ENCODE measurements around the gene EEPD1.
A peak's percentile ranks its signal among the peaks of the same experiment; 100 is the strongest.
"Not testable (repeated sequence)": the region's sequence is repeated elsewhere in the genome, so short reads cannot be mapped to it uniquely, and the experiment has no call there.

EEPD1 gene

GRCh38 chr7:36117203-36117840 lies 35.7 kb upstream of the EEPD1 start:
- Histone ChIP-seq H3K9ac (ENCODE audit: low read length) (no peak overlapping the region), H3K4me3 (ENCODE audit: low read length) (no peak overlapping the region), H3K4me1 (ENCODE audit: control insufficient read depth, insufficient read depth, low read length) (peaks cover 42% of the 10 kb centered on the region), H3K27me3 (ENCODE audit: control insufficient read depth, insufficient read depth, low read length) (no peaks in the 10 kb centered on the region), H3K9me3 (ENCODE audit: control insufficient read depth, low read length) (no peaks in the 10 kb centered on the region), H3K36me3 (ENCODE audit: control insufficient read depth, insufficient read depth, low read length) (no peaks in the 10 kb centered on the region)

GRCh38 chr7:36118344-36118743 lies 34.7 kb upstream of the EEPD1 start:
- Histone ChIP-seq H3K36me3 (ENCODE audit: control insufficient read depth, insufficient read depth, low read length) (no peaks in the 10 kb centered on the region), H3K27me3 (ENCODE audit: control insufficient read depth, insufficient read depth, low read length) (no peaks in the 10 kb centered on the region), H3K9me3 (ENCODE audit: control insufficient read depth, low read length) (no peaks in the 10 kb centered on the region), H3K4me1 (ENCODE audit: control insufficient read depth, insufficient read depth, low read length) (peaks cover 42% of the 10 kb centered on the region), H3K4me3 (ENCODE audit: low read length) (no peak overlapping the region), H3K9ac (ENCODE audit: low read length) (no peak overlapping the region)

DNA sequence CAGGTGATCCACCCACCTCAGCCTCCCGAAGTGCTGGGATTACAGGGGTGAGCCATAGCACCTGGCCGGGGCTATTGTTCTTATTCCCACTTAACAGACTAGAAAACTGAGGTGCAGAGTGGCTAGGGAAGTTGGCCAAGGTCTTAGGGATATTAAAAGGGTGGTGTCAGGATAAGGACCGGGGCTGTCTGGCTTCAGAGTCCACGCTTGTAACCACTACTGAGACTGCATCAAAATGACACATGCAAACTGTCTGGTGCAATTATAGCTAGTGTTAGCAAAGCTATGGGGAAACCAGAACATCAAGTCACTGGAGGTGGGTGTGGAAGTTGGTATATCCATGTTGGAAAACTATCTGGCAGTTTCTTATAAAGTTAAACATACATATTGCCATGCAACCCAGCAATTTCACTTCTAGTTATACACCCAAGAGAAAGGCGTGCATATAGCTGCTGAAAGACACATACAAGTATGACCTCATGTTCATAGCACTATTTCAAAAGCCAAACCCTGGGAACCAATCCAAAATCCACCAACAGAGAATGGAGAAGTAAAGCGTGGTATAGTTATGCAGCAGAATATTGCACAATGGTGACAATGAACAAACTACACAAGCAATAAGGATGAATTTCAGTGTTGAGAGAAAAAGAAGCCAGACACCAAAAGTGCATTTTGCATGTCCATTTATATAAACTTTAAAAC lies 33.9 kb upstream of the EEPD1 start:
- no peak overlapping the region for H3K4me3 ChIP-seq (ENCODE audit: low read length)
- no peak overlapping the region for H3K9ac ChIP-seq (ENCODE audit: low read length)
- peaks cover 42% of the 10 kb centered on the region for H3K4me1 ChIP-seq (ENCODE audit: control insufficient read depth, insufficient read depth, low read length)
- H3K36me3 ChIP-seq (ENCODE audit: control insufficient read depth, insufficient read depth, low read length), result no peaks in the 10 kb centered on the region
- H3K9me3 ChIP-seq (ENCODE audit: control insufficient read depth, low read length), result no peaks in the 10 kb centered on the region
- no peaks in the 10 kb centered on the region for H3K27me3 ChIP-seq (ENCODE audit: control insufficient read depth, insufficient read depth, low read length)

GRCh38 chr7:36119983-36120646 lies 32.9 kb upstream of the EEPD1 start:
- not testable (repeated sequence) for H3K27me3 ChIP-seq (ENCODE audit: control insufficient read depth, insufficient read depth, low read length); H3K9ac ChIP-seq (ENCODE audit: low read length); H3K9me3 ChIP-seq (ENCODE audit: control insufficient read depth, low read length); H3K36me3 ChIP-seq (ENCODE audit: control insufficient read depth, insufficient read depth, low read length); H3K4me3 ChIP-seq (ENCODE audit: low read length)
- peaks cover 42% of the 10 kb centered on the region for H3K4me1 ChIP-seq (ENCODE audit: control insufficient read depth, insufficient read depth, low read length)

DNA sequence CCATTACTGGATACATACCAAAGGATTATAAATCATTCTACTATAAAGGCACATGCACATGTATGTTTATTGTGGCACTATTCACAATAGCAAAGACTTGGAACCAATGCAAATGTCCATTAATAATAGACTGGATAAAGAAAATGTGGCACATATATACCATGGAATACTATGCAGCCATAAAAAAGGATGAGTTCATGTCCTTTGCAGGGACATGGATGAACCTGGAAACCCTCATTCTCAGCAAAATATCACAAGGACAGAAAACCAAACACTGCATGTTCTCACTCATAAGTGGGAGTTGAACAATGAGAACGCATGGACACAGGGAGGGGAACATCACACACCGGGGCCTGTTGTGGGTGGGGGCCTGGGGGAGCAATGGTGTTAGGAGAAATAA lies 27.4 kb upstream of the EEPD1 start:
- H3K4me1 ChIP-seq (ENCODE audit: control insufficient read depth, insufficient read depth, low read length), result peaks cover 39% of the 10 kb centered on the region
- not testable (repeated sequence) for H3K9me3 ChIP-seq (ENCODE audit: control insufficient read depth, low read length)

DNA sequence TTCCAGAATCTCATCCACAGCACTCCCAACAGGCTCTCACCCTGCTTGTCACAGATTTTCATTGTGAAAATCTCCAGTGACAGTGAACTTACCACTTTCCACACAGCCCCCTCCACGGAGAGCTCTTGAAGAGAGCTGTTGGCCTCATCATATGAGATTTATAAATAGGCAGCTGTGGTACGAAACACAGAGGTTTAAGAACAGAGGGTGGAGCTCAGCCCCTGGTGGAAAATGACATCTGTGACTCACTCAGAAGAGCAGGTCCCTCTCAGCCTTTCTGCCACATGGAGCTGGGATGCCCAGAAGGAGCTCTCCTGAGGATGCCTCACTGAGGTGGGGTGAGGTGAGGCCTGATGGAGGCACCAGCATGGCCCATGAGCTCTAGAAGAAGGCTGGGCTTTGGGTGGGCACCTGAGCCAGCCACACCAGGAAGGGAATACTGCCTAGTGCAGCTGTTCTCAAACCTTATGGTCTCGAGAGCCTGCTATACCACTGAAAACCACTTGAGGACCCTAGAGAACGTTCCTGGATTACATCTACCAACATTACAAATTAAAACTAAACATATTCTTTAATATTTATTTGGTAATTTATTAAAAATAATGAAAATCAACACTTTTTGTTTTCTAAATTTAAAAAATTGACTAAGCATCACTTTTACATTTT lies 25.8 kb upstream of the EEPD1 start:
- H3K4me3 ChIP-seq (ENCODE audit: low read length), result no peak overlapping the region
- H3K27me3 ChIP-seq (ENCODE audit: control insufficient read depth, insufficient read depth, low read length), result no peaks in the 10 kb centered on the region
- H3K9ac ChIP-seq (ENCODE audit: low read length), result peak overlapping the region; percentile 25
- H3K9me3 ChIP-seq (ENCODE audit: control insufficient read depth, low read length), result no peaks in the 10 kb centered on the region
- H3K4me1 ChIP-seq (ENCODE audit: control insufficient read depth, insufficient read depth, low read length), result peaks cover 39% of the 10 kb centered on the region
- no peaks in the 10 kb centered on the region for H3K36me3 ChIP-seq (ENCODE audit: control insufficient read depth, insufficient read depth, low read length)

More for the DNA sequence above, 27.4 kb upstream of the EEPD1 start:
- not testable (repeated sequence) for H3K27me3 ChIP-seq (ENCODE audit: control insufficient read depth, insufficient read depth, low read length); H3K4me3 ChIP-seq (ENCODE audit: low read length); H3K9ac ChIP-seq (ENCODE audit: low read length); H3K36me3 ChIP-seq (ENCODE audit: control insufficient read depth, insufficient read depth, low read length)

GRCh38 chr7:36128448-36129047 lies 24.5 kb upstream of the EEPD1 start:
- Histone ChIP-seq H3K36me3 (ENCODE audit: control insufficient read depth, insufficient read depth, low read length) (no peaks in the 10 kb centered on the region), H3K27me3 (ENCODE audit: control insufficient read depth, insufficient read depth, low read length) (no peaks in the 10 kb centered on the region), H3K4me1 (ENCODE audit: control insufficient read depth, insufficient read depth, low read length) (peaks cover 39% of the 10 kb centered on the region), H3K4me3 (ENCODE audit: low read length) (no peak overlapping the region), H3K9ac (ENCODE audit: low read length) (peak overlapping the region; percentile 61), H3K9me3 (ENCODE audit: control insufficient read depth, low read length) (no peaks in the 10 kb centered on the region)

- Histone ChIP-seq H3K27me3 (ENCODE audit: control insufficient read depth, insufficient read depth, low read length) (no peaks in the 10 kb centered on the region), H3K4me3 (ENCODE audit: low read length) (no peak overlapping the region), H3K36me3 (ENCODE audit: control insufficient read depth, insufficient read depth, low read length) (no peaks in the 10 kb centered on the region), H3K4me1 (ENCODE audit: control insufficient read depth, insufficient read depth, low read length) (peaks cover 39% of the 10 kb centered on the region), H3K9ac (ENCODE audit: low read length) (peak overlapping the region; percentile 61), H3K9me3 (ENCODE audit: control insufficient read depth, low read length) (no peaks in the 10 kb centered on the region)
Observed at GRCh38 chr7:36129048-36129534, 24.0 kb upstream of the EEPD1 start.

GRCh38 chr7:36130236-36130945 lies 22.7 kb upstream of the EEPD1 start:
- H3K9ac ChIP-seq (ENCODE audit: low read length), result no peak overlapping the region
- no peaks in the 10 kb centered on the region for H3K27me3 ChIP-seq (ENCODE audit: control insufficient read depth, insufficient read depth, low read length)
- H3K9me3 ChIP-seq (ENCODE audit: control insufficient read depth, low read length), result no peaks in the 10 kb centered on the region
- H3K4me1 ChIP-seq (ENCODE audit: control insufficient read depth, insufficient read depth, low read length), result peaks cover 39% of the 10 kb centered on the region
- H3K36me3 ChIP-seq (ENCODE audit: control insufficient read depth, insufficient read depth, low read length), result no peaks in the 10 kb centered on the region
- no peak overlapping the region for H3K4me3 ChIP-seq (ENCODE audit: low read length)

DNA sequence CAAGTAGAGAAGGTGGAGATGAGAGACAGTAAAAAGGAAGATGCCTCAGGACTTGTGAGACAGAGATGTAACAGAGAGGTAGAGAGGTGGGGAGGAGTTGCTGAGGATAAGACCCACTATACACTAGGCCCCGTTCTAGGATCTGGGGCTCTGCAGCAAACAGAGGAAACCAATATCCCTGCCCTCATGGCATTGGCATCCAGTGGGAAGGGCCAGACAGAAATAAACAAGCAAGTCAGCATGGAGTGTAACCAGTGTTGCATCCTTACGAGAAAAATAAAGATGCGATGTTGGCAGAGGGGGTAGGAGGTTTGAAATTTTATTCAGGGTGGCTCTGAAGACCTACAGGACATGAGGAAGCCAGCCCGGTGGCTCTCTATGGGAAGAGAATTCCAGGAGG lies 22.0 kb upstream of the EEPD1 start:
- Histone ChIP-seq H3K4me3 (ENCODE audit: low read length) (no peak overlapping the region), H3K36me3 (ENCODE audit: control insufficient read depth, insufficient read depth, low read length) (no peaks in the 10 kb centered on the region), H3K9me3 (ENCODE audit: control insufficient read depth, low read length) (no peaks in the 10 kb centered on the region), H3K4me1 (ENCODE audit: control insufficient read depth, insufficient read depth, low read length) (peaks cover 39% of the 10 kb centered on the region), H3K9ac (ENCODE audit: low read length) (no peak overlapping the region), H3K27me3 (ENCODE audit: control insufficient read depth, insufficient read depth, low read length) (no peaks in the 10 kb centered on the region)

GRCh38 chr7:36131499-36131898 lies 21.6 kb upstream of the EEPD1 start:
- no peak overlapping the region for H3K4me3 ChIP-seq (ENCODE audit: low read length)
- no peaks in the 10 kb centered on the region for H3K27me3 ChIP-seq (ENCODE audit: control insufficient read depth, insufficient read depth, low read length)
- no peaks in the 10 kb centered on the region for H3K36me3 ChIP-seq (ENCODE audit: control insufficient read depth, insufficient read depth, low read length)
- H3K9ac ChIP-seq (ENCODE audit: low read length), result no peak overlapping the region
- H3K4me1 ChIP-seq (ENCODE audit: control insufficient read depth, insufficient read depth, low read length), result peaks cover 38% of the 10 kb centered on the region
- no peaks in the 10 kb centered on the region for H3K9me3 ChIP-seq (ENCODE audit: control insufficient read depth, low read length)

Measured in mucosa of stomach (tissue), 1 donor.